ENCODE data around the gene FUCA1. TPM values are rescaled to one million over a fixed set of nuclear protein-coding genes. Genes with fewer than 3 reads are reported as not detected.

The FUCA1 gene
- total RNA-seq, 2 donors from 2014 or later: 9.7 to 14.0 TPM

DNA sequence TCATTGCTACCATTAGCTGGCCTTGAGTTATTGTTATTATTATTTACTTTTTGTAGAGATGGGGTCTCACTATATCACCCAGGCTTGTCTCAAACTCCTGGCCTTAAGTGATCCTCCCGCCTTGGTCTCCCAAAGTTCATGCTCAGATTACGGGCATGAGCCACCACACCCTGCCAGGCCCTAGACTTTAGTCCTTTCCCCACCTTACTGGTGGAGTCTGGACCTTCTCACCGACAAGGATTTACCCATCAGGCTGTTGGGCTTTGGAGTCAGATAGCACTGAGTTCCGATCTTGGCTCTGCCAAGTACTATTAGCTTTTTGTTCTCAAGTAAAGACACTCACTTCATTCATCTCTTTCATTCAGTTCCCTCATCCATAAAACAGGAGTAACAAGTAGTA lies 27.9 kb upstream of the FUCA1 start:
- Histone ChIP-seq H3K27ac (ENCODE audit: low read depth, low read length) (no peak overlapping the region), H3K9me3 (ENCODE audit: control insufficient read depth, low read length) (no peaks in the 10 kb centered on the region), H3K4me1 (ENCODE audit: control insufficient read depth, insufficient read depth, low read length) (no peaks in the 10 kb centered on the region), H3K9ac (ENCODE audit: extremely low read depth, low read length, poor library complexity, severe bottlenecking) (no peak overlapping the region), H3K27me3 (ENCODE audit: control insufficient read depth, insufficient read depth, low read length, poor library complexity, severe bottlenecking) (peaks cover 5% of the 10 kb centered on the region), H3K36me3 (ENCODE audit: control insufficient read depth, insufficient read depth, low read length) (no peaks in the 10 kb centered on the region), H3K4me3 (ENCODE audit: low read length) (no peak overlapping the region)
- DNase-seq: no peak
- TF ChIP-seq, protein P1, sequence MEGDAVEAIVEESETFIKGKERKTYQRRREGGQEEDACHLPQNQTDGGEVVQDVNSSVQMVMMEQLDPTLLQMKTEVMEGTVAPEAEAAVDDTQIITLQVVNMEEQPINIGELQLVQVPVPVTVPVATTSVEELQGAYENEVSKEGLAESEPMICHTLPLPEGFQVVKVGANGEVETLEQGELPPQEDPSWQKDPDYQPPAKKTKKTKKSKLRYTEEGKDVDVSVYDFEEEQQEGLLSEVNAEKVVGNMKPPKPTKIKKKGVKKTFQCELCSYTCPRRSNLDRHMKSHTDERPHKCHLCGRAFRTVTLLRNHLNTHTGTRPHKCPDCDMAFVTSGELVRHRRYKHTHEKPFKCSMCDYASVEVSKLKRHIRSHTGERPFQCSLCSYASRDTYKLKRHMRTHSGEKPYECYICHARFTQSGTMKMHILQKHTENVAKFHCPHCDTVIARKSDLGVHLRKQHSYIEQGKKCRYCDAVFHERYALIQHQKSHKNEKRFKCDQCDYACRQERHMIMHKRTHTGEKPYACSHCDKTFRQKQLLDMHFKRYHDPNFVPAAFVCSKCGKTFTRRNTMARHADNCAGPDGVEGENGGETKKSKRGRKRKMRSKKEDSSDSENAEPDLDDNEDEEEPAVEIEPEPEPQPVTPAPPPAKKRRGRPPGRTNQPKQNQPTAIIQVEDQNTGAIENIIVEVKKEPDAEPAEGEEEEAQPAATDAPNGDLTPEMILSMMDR (conservative IDR thresholded peaks at IDR 0.05): no peak
- H3K9me3 Mint-ChIP-seq: no peaks in the 10 kb centered on the region
- H3K27ac Mint-ChIP-seq: no peak overlapping the region
- WGBS, 2 experiments (ENCODE audit: insufficient coverage in 1 of 2, insufficient read length in 1 of 2): 67 to 92% methylated on average over 2 to 4 of the region's 4 CpGs
- no peak overlapping the region for H3K4me3 Mint-ChIP-seq
- H3K36me3 Mint-ChIP-seq (ENCODE audit: low read depth): no peaks in the 10 kb centered on the region
- H3K4me1 Mint-ChIP-seq: no peaks in the 10 kb centered on the region
- H3K27me3 Mint-ChIP-seq (ENCODE audit: insufficient read depth): peaks cover 25% of the 10 kb centered on the region

DNA sequence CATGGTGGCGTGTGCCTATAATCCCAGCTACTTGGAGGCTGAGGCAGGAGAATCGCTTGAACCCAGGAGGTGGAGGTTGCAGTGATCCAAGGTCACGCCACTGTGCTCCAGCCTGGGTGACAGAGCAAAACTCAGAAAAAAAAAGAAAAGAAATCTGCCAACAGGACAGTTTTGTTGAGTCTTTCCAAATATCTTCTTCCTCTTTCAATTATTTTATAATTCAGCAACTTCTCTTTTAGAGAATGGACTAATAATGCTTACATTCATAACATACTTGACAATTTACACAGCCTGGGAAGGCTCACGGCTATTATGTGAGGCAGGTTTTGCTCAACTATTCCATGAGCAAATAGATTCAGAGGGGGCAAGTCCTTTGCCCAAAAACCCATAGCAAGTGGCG lies 27.0 kb upstream of the FUCA1 start:
- no peaks in the 10 kb centered on the region for H3K4me1 Mint-ChIP-seq
- H3K9me3 Mint-ChIP-seq: no peaks in the 10 kb centered on the region
- Histone ChIP-seq H3K36me3 (ENCODE audit: control insufficient read depth, insufficient read depth, low read length) (no peaks in the 10 kb centered on the region), H3K4me3 (ENCODE audit: low read length) (no peak overlapping the region), H3K27ac (ENCODE audit: low read depth, low read length) (no peak overlapping the region), H3K27me3 (ENCODE audit: control insufficient read depth, insufficient read depth, low read length, poor library complexity, severe bottlenecking) (no peaks in the 10 kb centered on the region), H3K9ac (ENCODE audit: extremely low read depth, low read length, poor library complexity, severe bottlenecking) (no peak overlapping the region), H3K9me3 (ENCODE audit: control insufficient read depth, low read length) (no peaks in the 10 kb centered on the region), H3K4me1 (ENCODE audit: control insufficient read depth, insufficient read depth, low read length) (no peaks in the 10 kb centered on the region)
- peaks cover 16% of the 10 kb centered on the region for H3K27me3 Mint-ChIP-seq (ENCODE audit: insufficient read depth)
- no peak overlapping the region for H3K27ac Mint-ChIP-seq
- DNase-seq: no peak
- 90 to 96% methylated on average over 5 of the region's 5 CpGs for WGBS, 2 experiments (ENCODE audit: insufficient coverage in 1 of 2, insufficient read length in 1 of 2)
- H3K36me3 Mint-ChIP-seq (ENCODE audit: low read depth): no peaks in the 10 kb centered on the region
- TF ChIP-seq, protein P1 (conservative IDR thresholded peaks at IDR 0.05): no peak
- no peak overlapping the region for H3K4me3 Mint-ChIP-seq

DNA sequence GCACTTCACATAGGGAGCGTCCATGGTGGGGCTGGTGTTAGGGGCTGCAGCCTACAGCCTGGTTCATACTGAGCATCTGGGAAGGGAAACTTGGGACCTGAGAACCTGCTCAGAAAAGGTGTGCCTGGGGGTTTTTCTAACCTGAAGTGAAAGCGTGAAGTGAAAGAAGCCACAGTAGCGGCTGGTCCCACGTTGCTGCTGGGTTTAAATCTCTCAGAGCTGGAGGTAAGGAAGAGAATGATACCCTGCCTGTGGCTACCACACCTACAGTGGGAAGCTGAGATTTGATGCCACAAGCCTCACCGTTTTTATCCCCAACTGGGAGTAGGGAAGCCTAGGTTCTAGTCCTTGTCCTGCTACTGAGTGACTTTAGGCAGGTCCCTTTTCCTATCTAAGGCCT lies 21.0 kb upstream of the FUCA1 start:
- Histone ChIP-seq H3K9me3 (ENCODE audit: control insufficient read depth, low read length) (no peaks in the 10 kb centered on the region), H3K36me3 (ENCODE audit: control insufficient read depth, insufficient read depth, low read length) (no peaks in the 10 kb centered on the region), H3K27ac (ENCODE audit: low read depth, low read length) (no peak overlapping the region), H3K4me1 (ENCODE audit: control insufficient read depth, insufficient read depth, low read length) (no peaks in the 10 kb centered on the region), H3K9ac (ENCODE audit: extremely low read depth, low read length, poor library complexity, severe bottlenecking) (no peak overlapping the region), H3K27me3 (ENCODE audit: control insufficient read depth, insufficient read depth, low read length, poor library complexity, severe bottlenecking) (no peaks in the 10 kb centered on the region), H3K4me3 (ENCODE audit: low read length) (no peak overlapping the region)
- TF ChIP-seq, protein P1 (conservative IDR thresholded peaks at IDR 0.05): no peak
- 88 to 92% methylated on average over 4 to 5 of the region's 5 CpGs for WGBS, 2 experiments (ENCODE audit: insufficient coverage in 1 of 2, insufficient read length in 1 of 2)
- no peaks in the 10 kb centered on the region for H3K36me3 Mint-ChIP-seq (ENCODE audit: low read depth)
- H3K9me3 Mint-ChIP-seq: no peaks in the 10 kb centered on the region
- DNase-seq: no peak
- H3K27ac Mint-ChIP-seq: no peak overlapping the region
- H3K4me1 Mint-ChIP-seq: no peaks in the 10 kb centered on the region
- peaks cover 7% of the 10 kb centered on the region for H3K27me3 Mint-ChIP-seq (ENCODE audit: insufficient read depth)
- H3K4me3 Mint-ChIP-seq: no peak overlapping the region

Measured in endodermal cell (in vitro differentiated cells).